Measurements from ENCODE around the gene CDK9. TPM values are rescaled to one million over a fixed set of nuclear protein-coding genes. Genes with fewer than 3 reads are reported as not detected.

The CDK9 gene
- total RNA-seq, 6 donors from 2014 or later: 69.8 to 168 (median 106) TPM

DNA sequence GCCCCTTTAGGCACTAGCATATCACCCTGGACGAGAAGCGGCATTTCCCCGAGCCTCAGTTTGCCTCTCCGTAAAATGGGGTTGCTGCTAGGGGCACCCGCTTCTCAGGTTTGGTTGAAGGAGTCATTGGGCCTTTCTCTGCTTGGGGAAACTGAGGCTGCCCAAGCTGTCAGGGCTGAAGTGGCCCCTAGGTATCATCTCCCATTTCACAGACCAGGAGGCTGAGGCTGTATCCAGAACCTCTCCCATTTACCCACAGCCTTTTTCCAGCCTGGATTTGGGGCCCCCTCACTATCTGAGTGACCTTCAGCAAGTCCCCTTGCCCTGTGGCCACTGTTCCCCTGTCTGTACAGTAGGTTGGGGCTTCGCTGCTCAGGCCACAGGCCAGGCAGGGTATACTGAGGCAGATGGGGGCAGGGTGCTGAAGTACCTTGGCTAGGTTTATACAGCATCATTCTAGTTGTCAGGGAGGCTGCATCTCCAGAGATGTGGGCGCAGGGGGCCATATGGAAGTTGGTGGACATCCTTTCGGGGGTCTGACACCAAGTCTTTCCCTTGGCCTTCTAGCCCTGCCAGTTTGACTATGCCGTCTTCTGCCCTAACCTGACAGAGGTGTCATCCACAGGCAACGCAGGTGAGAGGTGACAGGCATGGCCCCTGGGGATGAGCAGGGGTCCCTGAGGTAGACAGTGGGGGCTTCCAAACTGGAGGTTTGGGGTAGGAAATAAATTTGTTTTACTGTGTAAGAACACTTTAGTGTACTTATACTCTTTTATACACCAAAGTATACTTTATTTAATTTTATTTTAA lies 24.7 kb downstream of the CDK9 start:
- 95% methylated on average over 8 to 10 of the region's 10 CpGs for WGBS, 2 donors
- H3K4me3 ChIP-seq: no peak overlapping the region
- DNase-seq (no peak), ATAC-seq (ENCODE audit: low FRiP score in 2 of 2) (no peak)
- no peaks in the 10 kb centered on the region for H3K9me3 ChIP-seq
- H3K27me3 ChIP-seq: no peaks in the 10 kb centered on the region
- peaks cover 6 to 28% (median 10%) of the 10 kb centered on the region in 4 donors for H3K4me1 ChIP-seq
- TF ChIP-seq EP300 (IDR thresholded peaks at IDR 0.05) (no peak), POLR2AphosphoS5 (IDR thresholded peaks at IDR 0.05) (no peak), POLR2A (IDR thresholded peaks at IDR 0.05) (no peak)
- TF ChIP-seq, protein P1, sequence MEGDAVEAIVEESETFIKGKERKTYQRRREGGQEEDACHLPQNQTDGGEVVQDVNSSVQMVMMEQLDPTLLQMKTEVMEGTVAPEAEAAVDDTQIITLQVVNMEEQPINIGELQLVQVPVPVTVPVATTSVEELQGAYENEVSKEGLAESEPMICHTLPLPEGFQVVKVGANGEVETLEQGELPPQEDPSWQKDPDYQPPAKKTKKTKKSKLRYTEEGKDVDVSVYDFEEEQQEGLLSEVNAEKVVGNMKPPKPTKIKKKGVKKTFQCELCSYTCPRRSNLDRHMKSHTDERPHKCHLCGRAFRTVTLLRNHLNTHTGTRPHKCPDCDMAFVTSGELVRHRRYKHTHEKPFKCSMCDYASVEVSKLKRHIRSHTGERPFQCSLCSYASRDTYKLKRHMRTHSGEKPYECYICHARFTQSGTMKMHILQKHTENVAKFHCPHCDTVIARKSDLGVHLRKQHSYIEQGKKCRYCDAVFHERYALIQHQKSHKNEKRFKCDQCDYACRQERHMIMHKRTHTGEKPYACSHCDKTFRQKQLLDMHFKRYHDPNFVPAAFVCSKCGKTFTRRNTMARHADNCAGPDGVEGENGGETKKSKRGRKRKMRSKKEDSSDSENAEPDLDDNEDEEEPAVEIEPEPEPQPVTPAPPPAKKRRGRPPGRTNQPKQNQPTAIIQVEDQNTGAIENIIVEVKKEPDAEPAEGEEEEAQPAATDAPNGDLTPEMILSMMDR (IDR thresholded peaks at IDR 0.05): no peak
- H3K36me3 ChIP-seq: peaks cover 22 to 94% (median 76%) of the 10 kb centered on the region in 4 donors
- peak overlapping the region in 2 of 4 donors; percentile 18 to 64 for H3K27ac ChIP-seq

DNA sequence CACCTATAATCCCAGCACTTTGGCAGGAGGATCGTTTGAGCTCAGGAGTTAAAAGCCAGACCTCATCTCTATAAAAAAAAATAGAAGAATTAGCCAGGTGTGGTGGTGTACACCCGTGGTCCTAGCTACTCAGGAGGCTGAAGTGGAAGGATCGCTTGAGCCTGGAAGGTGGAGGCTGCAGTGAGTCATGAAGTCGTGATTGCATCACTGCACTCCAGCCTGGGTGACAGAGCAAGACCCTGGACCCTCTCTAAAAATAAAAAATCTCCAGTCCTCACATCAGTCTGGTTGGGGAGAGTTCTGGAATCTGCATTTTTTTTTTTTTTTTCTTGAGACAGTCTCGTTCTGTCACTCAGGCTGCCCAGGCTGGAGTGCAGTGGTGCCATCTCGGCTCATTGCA lies 26.2 kb downstream of the CDK9 start:
- no peak overlapping the region for H3K4me3 ChIP-seq
- WGBS, 2 donors: 81 to 86% methylated on average over 6 of the region's 6 CpGs
- no peak for DNase-seq
- H3K27ac ChIP-seq: peak overlapping the region in 1 of 4 donors; percentile 8
- TF ChIP-seq EP300 (IDR thresholded peaks at IDR 0.05): no peak
- TF ChIP-seq POLR2A (IDR thresholded peaks at IDR 0.05): no peak
- no peak for TF ChIP-seq POLR2AphosphoS5 (IDR thresholded peaks at IDR 0.05)
- TF ChIP-seq, protein P1 (IDR thresholded peaks at IDR 0.05): no peak
- H3K36me3 ChIP-seq: peaks cover 27 to 94% (median 79%) of the 10 kb centered on the region in 4 donors
- no peaks in the 10 kb centered on the region for H3K27me3 ChIP-seq
- H3K9me3 ChIP-seq: no peaks in the 10 kb centered on the region
- ATAC-seq (ENCODE audit: low FRiP score in 2 of 2): no peak
- H3K4me1 ChIP-seq: peaks cover 6 to 27% (median 10%) of the 10 kb centered on the region in 4 donors

- ATAC-seq (ENCODE audit: low FRiP score in 2 of 2): no peak
- Histone ChIP-seq H3K9me3 (no peaks in the 10 kb centered on the region), H3K36me3 (peaks cover 20 to 94% (median 80%) of the 10 kb centered on the region in 4 donors), H3K27me3 (no peaks in the 10 kb centered on the region), H3K4me3 (no peak overlapping the region), H3K27ac (peak overlapping the region in 2 of 4 donors; percentile 38 to 39), H3K4me1 (peaks cover 6 to 32% (median 10%) of the 10 kb centered on the region in 4 donors)
- DNase-seq: peak in 1 of 2 donors; percentile 61
- WGBS, 2 donors: 92 to 96% methylated on average over 15 to 19 of the region's 19 CpGs
- TF ChIP-seq EP300 (IDR thresholded peaks at IDR 0.05) (no peak), POLR2A (IDR thresholded peaks at IDR 0.05) (no peak), POLR2AphosphoS5 (IDR thresholded peaks at IDR 0.05) (no peak)
- TF ChIP-seq, protein P1 (IDR thresholded peaks at IDR 0.05): no peak
Measured at GRCh38 chr9:127812936-127813675, 27.3 kb downstream of the CDK9 start.

- TF ChIP-seq, protein P1 (IDR thresholded peaks at IDR 0.05): no peak
- TF ChIP-seq EP300 (IDR thresholded peaks at IDR 0.05) (no peak), POLR2A (IDR thresholded peaks at IDR 0.05) (no peak), POLR2AphosphoS5 (IDR thresholded peaks at IDR 0.05) (peak; percentile 8 to 24)
- Histone ChIP-seq H3K4me1 (peaks cover 6 to 33% (median 10%) of the 10 kb centered on the region in 4 donors), H3K27ac (peak overlapping the region in 3 of 4 donors; percentile 34 to 39 (median 38)), H3K4me3 (no peak overlapping the region), H3K9me3 (no peaks in the 10 kb centered on the region), H3K27me3 (no peaks in the 10 kb centered on the region), H3K36me3 (peaks cover 20 to 94% (median 81%) of the 10 kb centered on the region in 4 donors)
- 73 to 81% methylated on average over 4 to 9 of the region's 9 CpGs for WGBS, 2 donors
- ATAC-seq (ENCODE audit: low FRiP score in 2 of 2) (no peak), DNase-seq (peak in 1 of 2 donors; percentile 49)
Measured at GRCh38 chr9:127813686-127814226, 27.9 kb downstream of the CDK9 start.

Measured in upper lobe of left lung (tissue), 6 donors.